GM12891 (cell line): Measurements from ENCODE around the gene TSEN54.
"Not testable (repeated sequence)": the region's sequence is repeated elsewhere in the genome, so short reads cannot be mapped to it uniquely, and the experiment has no call there.

Experiments used
- DNase-seq: peaks from one replicate; pipeline ENCODE4 v3.0.0; 2011; ENCODE audit warnings: low spot score; ENCODE audit not compliant: insufficient read length
- FAIRE-seq: peaks from 2 replicates; lab custom pipeline; 2011; peaks lifted over from hg19 to GRCh38; lab: Jason Lieb, UNC
- PAX5 ChIP-seq: IDR thresholded peaks from 2 replicates; pipeline ENCODE4 v1.6.1; 2011; ENCODE audit warnings: low read length, moderate library complexity, mild to moderate bottlenecking; ENCODE audit not compliant: insufficient read depth, severe bottlenecking
- POLR2A ChIP-seq: IDR thresholded peaks from 2 replicates; pipeline ENCODE4 v1.6.1; 2011; ENCODE audit warnings: low read depth, low read length, control low read depth
- POLR2AphosphoS5 ChIP-seq: IDR thresholded peaks from 2 replicates; pipeline ENCODE4 v1.6.1; 2011; ENCODE audit warnings: low read depth, low read length, control low read depth
- POU2F2 ChIP-seq: IDR thresholded peaks from 2 replicates; pipeline ENCODE4 v1.6.1; 2011; ENCODE audit warnings: low read depth, mild to moderate bottlenecking, control low read depth, low read length, moderate library complexity
- SPI1 ChIP-seq: IDR thresholded peaks from 2 replicates; pipeline ENCODE4 v1.6.1; 2011; ENCODE audit warnings: low read depth, low read length, control low read depth
- TAF1 ChIP-seq: IDR thresholded peaks from 2 replicates; pipeline ENCODE4 v1.6.1; 2011; ENCODE audit warnings: low read depth, low read length, control low read depth

TSEN54 gene

GRCh38 chr17:75476752-75477489 lies 39.4 kb upstream of the TSEN54 start:
- TF ChIP-seq PAX5 (no peak), TAF1 (no peak), POLR2AphosphoS5 (no peak), SPI1 (no peak), POU2F2 (no peak), POLR2A (no peak)
- FAIRE-seq (no peak), DNase-seq (no peak)

- DNase-seq, FAIRE-seq: not testable (repeated sequence)
Observed at GRCh38 chr17:75477490-75477862, 38.9 kb upstream of the TSEN54 start.

GRCh38 chr17:75478508-75478907 lies 37.8 kb upstream of the TSEN54 start:
- no peak for FAIRE-seq

GRCh38 chr17:75480281-75480680 lies 36.0 kb upstream of the TSEN54 start:
- FAIRE-seq = no peak
- DNase-seq = no peak

More at GRCh38 chr17:75478508-75478907, 37.8 kb upstream of the TSEN54 start:
- TF ChIP-seq PAX5 (no peak), SPI1 (no peak), POU2F2 (no peak), TAF1 (no peak), POLR2A (no peak), POLR2AphosphoS5 (no peak)
- no peak for DNase-seq

GRCh38 chr17:75481194-75482068 lies 34.9 kb upstream of the TSEN54 start:
- no peak for DNase-seq
- FAIRE-seq = no peak

More at GRCh38 chr17:75480281-75480680, 36.0 kb upstream of the TSEN54 start:
- no peak for TF ChIP-seq POU2F2

GRCh38 chr17:75482098-75482942 lies 34.0 kb upstream of the TSEN54 start:
- DNase-seq = no peak
- TF ChIP-seq SPI1 (no peak), POU2F2 (no peak), PAX5 (no peak), POLR2A (no peak), POLR2AphosphoS5 (no peak), TAF1 (no peak)
- no peak for FAIRE-seq

More at GRCh38 chr17:75481194-75482068, 34.9 kb upstream of the TSEN54 start:
- TF ChIP-seq SPI1 (no peak), PAX5 (no peak), POLR2AphosphoS5 (no peak), TAF1 (no peak), POLR2A (no peak), POU2F2 (no peak)

- DNase-seq (no peak), FAIRE-seq (no peak)
- no peak for TF ChIP-seq TAF1
- no peak for TF ChIP-seq POU2F2
- no peak for TF ChIP-seq POLR2A
- TF ChIP-seq POLR2AphosphoS5 = no peak
- no peak for TF ChIP-seq PAX5
- TF ChIP-seq SPI1 = no peak
Observed at GRCh38 chr17:75485688-75486087, 30.6 kb upstream of the TSEN54 start.

GRCh38 chr17:75486151-75486550 lies 30.2 kb upstream of the TSEN54 start:
- FAIRE-seq = no peak
- TF ChIP-seq POLR2A (no peak), PAX5 (no peak), SPI1 (no peak), POLR2AphosphoS5 (no peak), POU2F2 (no peak), TAF1 (no peak)
- no peak for DNase-seq

GRCh38 chr17:75486951-75487350 lies 29.4 kb upstream of the TSEN54 start:
- FAIRE-seq = peak; percentile 5
- TF ChIP-seq SPI1 (no peak), TAF1 (no peak), PAX5 (no peak), POU2F2 (no peak), POLR2AphosphoS5 (no peak), POLR2A (no peak)
- no peak for DNase-seq
